OCI-LY1 (cell line): ENCODE results near the gene ZNF80.
"Not testable (repeated sequence)": the region's sequence is repeated elsewhere in the genome, so short reads cannot be mapped to it uniquely, and the experiment has no call there.

Experiments used
- H2AFZ ChIP-seq: fragments of 200-600 bp; sonication (generic), shearing (Covaris generic); 2 replicates; pipeline ENCODE4 v1.6.0; 2014; ENCODE audit warnings: antibody characterized with exemption, mild to moderate bottlenecking, low read length
- H3F3A ChIP-seq: fragments of 200-600 bp; sonication (generic), shearing (Covaris generic); 2 replicates; pipeline ENCODE4 v1.6.0; 2014; ENCODE audit warnings: mild to moderate bottlenecking, antibody characterized with exemption, low read length, moderate library complexity; ENCODE audit not compliant: insufficient read depth
- H3K27ac ChIP-seq: fragments of 200-600 bp; sonication (generic); 2 replicates; pipeline ENCODE4 v1.5.1; 2014; ENCODE audit warnings: low read length, mixed run types, mild to moderate bottlenecking, low read depth; ENCODE audit not compliant: poor library complexity, severe bottlenecking
- H3K27me3 ChIP-seq: fragments of 200-600 bp; sonication (generic); 2 replicates; pipeline ENCODE4 v1.6.0; 2014; ENCODE audit warnings: antibody characterized with exemption, mild to moderate bottlenecking, low read length, moderate library complexity; ENCODE audit not compliant: insufficient read depth
- H3K36me3 ChIP-seq: fragments of 200-600 bp; sonication (generic); 2 replicates; pipeline ENCODE4 v1.6.1; 2014; ENCODE audit warnings: mild to moderate bottlenecking, antibody characterized with exemption, low read length, moderate library complexity, mixed read lengths; ENCODE audit not compliant: insufficient read depth
- H3K4me1 ChIP-seq: fragments of 200-600 bp; sonication (generic); 2 replicates; pipeline ENCODE4 v1.5.1; 2014; ENCODE audit warnings: mild to moderate bottlenecking, low read length, moderate library complexity; ENCODE audit not compliant: insufficient read depth, severe bottlenecking
- H3K4me2 ChIP-seq: fragments of 200-600 bp; sonication (generic), shearing (Covaris generic); 2 replicates; pipeline ENCODE4 v1.6.1; 2014; ENCODE audit warnings: low read length
- H3K4me3 ChIP-seq: fragments of 200-600 bp; sonication (generic); 2 replicates; pipeline ENCODE4 v1.5.1; 2014; ENCODE audit warnings: low read length, low read depth, mild to moderate bottlenecking, mixed read lengths; ENCODE audit not compliant: poor library complexity, severe bottlenecking
- H3K79me2 ChIP-seq: fragments of 200-600 bp; shearing (Covaris generic); 2 replicates; pipeline ENCODE4 v1.6.1; 2016; ENCODE audit warnings: mixed run types, low read length, mixed read lengths; ENCODE audit not compliant: insufficient read depth
- H3K9ac ChIP-seq: fragments of 200-600 bp; sonication (generic), shearing (Covaris generic); 2 replicates; pipeline ENCODE4 v1.6.1; 2014; ENCODE audit warnings: mild to moderate bottlenecking, low read length, mixed read lengths
- H3K9me2 ChIP-seq: fragments of 200-600 bp; sonication (generic), shearing (Covaris generic); 2 replicates; pipeline ENCODE4 v1.6.1; 2014; ENCODE audit warnings: low read depth, mild to moderate bottlenecking, low read length, mixed read lengths
- H3K9me3 ChIP-seq: fragments of 200-600 bp; shearing (Covaris generic); 2 replicates; pipeline ENCODE4 v1.6.1; 2014; ENCODE audit warnings: low read length, mixed read lengths
- H4K20me1 ChIP-seq: fragments of 200-600 bp; sonication (generic), shearing (Covaris generic); 2 replicates; pipeline ENCODE4 v1.6.0; 2016; ENCODE audit warnings: mild to moderate bottlenecking, low read length; ENCODE audit not compliant: insufficient read depth
- EZH2 ChIP-seq: fragments of 200-600 bp; sonication (generic), shearing (Covaris generic); IDR thresholded peaks from 2 replicates; pipeline ENCODE4 v1.8.0; 2017; ENCODE audit warnings: borderline replicate concordance, mixed run types, mild to moderate bottlenecking, antibody characterized with exemption, low read length, moderate library complexity, mixed read lengths
- TF ChIP-seq, protein P1 (sequence below): fragments of 200-600 bp; sonication (generic), shearing (Covaris generic); IDR thresholded peaks from 2 replicates; pipeline ENCODE4 v1.5.1; 2017; ENCODE audit warnings: mild to moderate bottlenecking, antibody characterized with exemption, low read length, moderate library complexity, mixed read lengths

The ZNF80 gene

GRCh38 chr3:114242947-114243346 lies 5.6 kb upstream of the ZNF80 start:
- Histone ChIP-seq H3K27ac (no peak overlapping the region), H3K27me3 (no peaks in the 10 kb centered on the region), H2AFZ (no peak overlapping the region), H3K4me2 (no peak overlapping the region), H3K4me1 (no peaks in the 10 kb centered on the region), H3K9me3 (no peaks in the 10 kb centered on the region), H3K4me3 (no peak overlapping the region), H3K9ac (no peak overlapping the region), H4K20me1 (no peaks in the 10 kb centered on the region), H3F3A (no peaks in the 10 kb centered on the region), H3K79me2 (no peaks in the 10 kb centered on the region), H3K9me2 (no peaks in the 10 kb centered on the region), H3K36me3 (no peaks in the 10 kb centered on the region)
- TF ChIP-seq EZH2: no peak
- TF ChIP-seq, protein P1, sequence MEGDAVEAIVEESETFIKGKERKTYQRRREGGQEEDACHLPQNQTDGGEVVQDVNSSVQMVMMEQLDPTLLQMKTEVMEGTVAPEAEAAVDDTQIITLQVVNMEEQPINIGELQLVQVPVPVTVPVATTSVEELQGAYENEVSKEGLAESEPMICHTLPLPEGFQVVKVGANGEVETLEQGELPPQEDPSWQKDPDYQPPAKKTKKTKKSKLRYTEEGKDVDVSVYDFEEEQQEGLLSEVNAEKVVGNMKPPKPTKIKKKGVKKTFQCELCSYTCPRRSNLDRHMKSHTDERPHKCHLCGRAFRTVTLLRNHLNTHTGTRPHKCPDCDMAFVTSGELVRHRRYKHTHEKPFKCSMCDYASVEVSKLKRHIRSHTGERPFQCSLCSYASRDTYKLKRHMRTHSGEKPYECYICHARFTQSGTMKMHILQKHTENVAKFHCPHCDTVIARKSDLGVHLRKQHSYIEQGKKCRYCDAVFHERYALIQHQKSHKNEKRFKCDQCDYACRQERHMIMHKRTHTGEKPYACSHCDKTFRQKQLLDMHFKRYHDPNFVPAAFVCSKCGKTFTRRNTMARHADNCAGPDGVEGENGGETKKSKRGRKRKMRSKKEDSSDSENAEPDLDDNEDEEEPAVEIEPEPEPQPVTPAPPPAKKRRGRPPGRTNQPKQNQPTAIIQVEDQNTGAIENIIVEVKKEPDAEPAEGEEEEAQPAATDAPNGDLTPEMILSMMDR: no peak

- Histone ChIP-seq H3K4me2 (no peak overlapping the region), H3F3A (no peaks in the 10 kb centered on the region), H3K36me3 (no peaks in the 10 kb centered on the region), H3K9me2 (no peaks in the 10 kb centered on the region), H3K4me3 (no peak overlapping the region), H4K20me1 (no peaks in the 10 kb centered on the region), H3K9ac (no peak overlapping the region), H3K9me3 (no peaks in the 10 kb centered on the region), H3K79me2 (no peaks in the 10 kb centered on the region), H3K27me3 (no peaks in the 10 kb centered on the region), H3K4me1 (no peaks in the 10 kb centered on the region), H2AFZ (no peak overlapping the region), H3K27ac (no peak overlapping the region)
- TF ChIP-seq, protein P1: no peak
- TF ChIP-seq EZH2: no peak
These were observed 3.9 kb upstream of the ZNF80 start for GRCh38 chr3:114241262-114241661.

DNA sequence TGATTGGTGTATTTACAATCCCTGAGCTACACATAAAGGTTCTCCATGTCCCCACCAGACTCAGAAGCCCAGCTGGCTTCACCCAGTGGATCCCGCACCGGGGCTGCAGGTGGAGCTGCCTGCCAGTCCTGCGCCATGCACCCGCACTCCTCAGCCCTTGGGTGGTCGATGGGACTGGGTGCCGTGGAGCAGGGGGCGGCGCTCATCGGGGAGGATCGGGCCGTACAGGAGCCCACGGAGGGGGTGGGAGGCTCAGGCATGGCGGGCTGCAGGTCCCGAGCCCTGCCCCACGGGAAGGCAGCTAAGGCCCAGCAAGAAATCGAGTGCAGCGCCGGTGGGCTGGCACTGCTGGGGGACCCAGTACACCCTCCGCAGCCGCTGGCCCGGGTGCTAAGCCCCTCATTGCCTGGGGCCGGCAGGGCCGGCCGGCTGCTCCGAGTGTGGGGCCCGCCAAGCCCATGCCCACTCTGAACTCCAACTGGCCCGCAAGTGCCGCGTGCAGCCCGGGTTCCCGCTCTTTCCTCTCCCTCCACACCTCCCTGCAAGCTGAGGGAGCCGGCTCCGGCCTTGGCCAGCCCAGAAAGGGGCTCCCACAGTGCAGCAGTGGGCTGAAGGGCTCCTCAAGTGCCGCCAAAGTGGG lies 888 bp upstream of the ZNF80 start:
- H3K36me3 ChIP-seq, H3K79me2 ChIP-seq: not testable (repeated sequence)

DNA sequence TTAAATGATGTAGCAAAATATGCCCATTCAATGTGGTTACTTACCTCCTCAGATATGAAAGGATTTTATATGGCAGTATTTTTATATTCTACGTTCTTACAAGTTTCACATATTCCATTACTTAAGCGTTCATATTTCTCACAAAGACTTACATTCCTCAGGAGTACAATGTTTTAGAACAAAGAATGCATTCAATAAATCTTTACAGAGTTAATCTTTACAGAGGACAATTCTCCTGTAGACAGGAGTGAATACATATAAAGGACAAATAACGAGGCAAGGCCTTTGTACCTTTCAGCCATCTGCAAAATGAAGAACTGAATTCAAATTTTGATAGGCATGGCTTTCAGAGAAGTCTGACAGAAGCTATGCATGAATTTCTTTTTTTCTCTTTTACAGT lies 1.9 kb downstream of the ZNF80 start:
- TF ChIP-seq EZH2: no peak
- TF ChIP-seq, protein P1: no peak
- Histone ChIP-seq H4K20me1 (no peaks in the 10 kb centered on the region), H3K9me2 (no peaks in the 10 kb centered on the region), H3K79me2 (no peaks in the 10 kb centered on the region), H3K9ac (no peak overlapping the region), H3F3A (no peaks in the 10 kb centered on the region), H2AFZ (no peak overlapping the region), H3K4me1 (peaks cover 11% of the 10 kb centered on the region), H3K9me3 (no peaks in the 10 kb centered on the region), H3K4me2 (no peak overlapping the region), H3K27ac (no peak overlapping the region), H3K27me3 (no peaks in the 10 kb centered on the region), H3K4me3 (no peak overlapping the region), H3K36me3 (no peaks in the 10 kb centered on the region)

More for the DNA sequence above, 888 bp upstream of the ZNF80 start:
- not testable (repeated sequence) for H3K9me3 ChIP-seq, H3K4me2 ChIP-seq, H3K27me3 ChIP-seq, H2AFZ ChIP-seq, H4K20me1 ChIP-seq, H3F3A ChIP-seq, H3K9ac ChIP-seq, H3K27ac ChIP-seq, H3K4me3 ChIP-seq, H3K4me1 ChIP-seq, H3K9me2 ChIP-seq
